DND-41 (cell line): ENCODE measurements around the gene SLAMF8.

Experiments used
- CTCF ChIP-seq: IDR thresholded peaks from 2 replicates; pipeline ENCODE4 v1.5.1; 2012; ENCODE audit warnings: borderline replicate concordance, low read length, moderate library complexity, mild to moderate bottlenecking; ENCODE audit not compliant: poor library complexity, severe bottlenecking; ENCODE audit errors: extremely low read depth
- EZH2 ChIP-seq: IDR thresholded peaks from 3 replicates; pipeline ENCODE4 v1.6.1; 2012; ENCODE audit warnings: borderline replicate concordance, low read depth, mild to moderate bottlenecking, moderate library complexity, low read length, inconsistent platforms; ENCODE audit not compliant: severe bottlenecking

GRCh38 chr1:159835356-159835755, 8.7 kb downstream of the SLAMF8 start:
- TF ChIP-seq CTCF, result no peak
- TF ChIP-seq EZH2, result no peak
